Heart left ventricle (tissue), 16 donors: ENCODE measurements around the gene CPNE5. TPM values are rescaled to one million over a fixed set of nuclear protein-coding genes. Genes with fewer than 3 reads are reported as not detected.

Experiments
- ATAC-seq, 4 donors: fragments of 200-7000 bp; cut with Tn5 transposase; one replicate each; pipeline ENCODE4 v1.9.1; 2020 to 2022; ENCODE audit warnings: moderate library complexity in 4 of 4, mild to moderate bottlenecking in 3 of 4, moderate number of reproducible peaks in 1 of 4
- DNase-seq, 5 donors: peaks; one replicate each; pipeline ENCODE4 v3.0.0-alpha.2; 2020
- H3K27ac ChIP-seq, 12 donors: fragments of 200-600 bp; sonication (generic) in 4 of 12; one replicate each; pipeline versions ENCODE4 v1.5.0 to v1.8.0; 2016 to 2022; ENCODE audit warnings: mild to moderate bottlenecking in 2 of 12
- H3K27me3 ChIP-seq, 9 donors: fragments of 200-600 bp; sonication (generic) in 2 of 9; one replicate each; pipeline versions ENCODE4 v1.5.1 to v1.8.0; 2016 to 2022; ENCODE audit warnings: mild to moderate bottlenecking in 3 of 9
- H3K36me3 ChIP-seq, 9 donors: fragments of 200-600 bp; sonication (generic) in 2 of 9; one replicate each; pipeline versions ENCODE4 v1.5.0 to v1.8.0; 2018 to 2022; ENCODE audit warnings: mild to moderate bottlenecking in 2 of 9
- H3K4me1 ChIP-seq, 12 donors: fragments of 200-600 bp; sonication (generic) in 4 of 12; one replicate each; pipeline versions ENCODE4 v1.5.0 to v1.8.0; 2016 to 2022; ENCODE audit warnings: mild to moderate bottlenecking in 3 of 12
- H3K4me3 ChIP-seq, 12 donors: fragments of 200-600 bp; sonication (generic) in 4 of 12; one replicate each; pipeline versions ENCODE4 v1.5.0 to v1.8.0; 2017 to 2022; ENCODE audit warnings: mild to moderate bottlenecking in 9 of 12, moderate library complexity in 4 of 12
- H3K9me3 ChIP-seq, 12 donors: fragments of 200-600 bp; sonication (generic) in 4 of 12; one replicate each; pipeline versions ENCODE4 v1.5.0 to v1.8.0; 2016 to 2022; ENCODE audit warnings: mild to moderate bottlenecking in 1 of 12
- CTCF ChIP-seq, 12 donors: fragments of 200-600 bp; sonication (generic) in 4 of 12; IDR thresholded peaks; one replicate each; pipeline versions ENCODE4 v1.5.0 to v1.8.0; 2018 to 2022; ENCODE audit warnings: antibody characterized with exemption in 12 of 12, mild to moderate bottlenecking in 5 of 12
- POLR2A ChIP-seq, 2 donors: fragments of 450-650 bp; IDR thresholded peaks; one replicate each; pipeline ENCODE4 v1.6.1; 2017; ENCODE audit warnings: antibody characterized with exemption in 2 of 2, mild to moderate bottlenecking in 2 of 2, moderate library complexity in 2 of 2
- WGBS, 4 donors: extraction: QIAGEN DNeasy Blood & Tissue Kit in 2 of 4; methylation state at CpG; one replicate each; pipeline versions ENCODE4 v1.1.5 to v1.1.7; 2013 to 2018; 5-methylcytosine and 5-hydroxymethylcytosine counted together
- intact Hi-C, 10 donors: fragments of 100-400 bp; cut with DNase I; formaldehyde crosslinking; loops; one replicate each; pipeline versions ENCODE4 v1.11.1 to v1.14.2; 2022
- polyA plus RNA-seq, 2 donors: library from polyadenylated mRNA; stranded (reverse); fragments of 200-250 nt; gene quantifications; one replicate each; pipeline ENCODE4 v1.2.3, GENCODE V29; 2013
- total RNA-seq, 9 donors: library from RNA; depleted of rRNA in 2 of 9; stranded (reverse); fragments of >200 nt in 2 of 9; fragmentation: NEBNext Ultra II Directional in 3 of 9; extraction: Animal tissue kit (Norgen Biotek cat#: 25700) in 3 of 9; gene quantifications; one replicate each; pipeline versions ENCODE4 v1.1.0 to v1.2.4, GENCODE V29; 2016 to 2023
- donor health status: ischemic (EF 13 %, LVEDD 7.1; RV severe dilation, severe dysfunction).
- donor health status: healthy with polysubstance abuse.
- donor health status: DM: no; HTN: yes; CAD: no.
- donor health status: DM: no; HTN: no; CAD: no.
- donor health status: ischemic (EF 25% LVEDD 6.9; RV normal size, moderate dysfunction).
- donor health status: ischemic (EF 25% LVEDD 5.7; RV mildly dilated, moderate dysfunction).
- donor health status: healthy.
- donor health status: DM: yes; HTN: yes; CAD: no.
- donor health status: ischemic (EF 35%, LVEDD 5.7; RV mildly dilated, moderate dysfunction).
- donor health status: nonischemic (EF 11% LVEDD 7.7; RV severe dilation, severe dysfunction).
- donor health status: DM: yes; HTN: yes; CAD: no.
- donor health status: PGD.
- donor health status: ischemic (EF 29% LVEDD 5.4; RV normal size, mild dysfunction).
- donor health status: nonischemic (EF 23%, LVEDD 6.1; RV moderate dilation, normal function).

Gene CPNE5
- total and polyA plus RNA-seq, 11 donors: 4.0 to 111 (median 13.4) TPM

GRCh38 chr6:36824253-36824652 is 15.0 kb downstream of the CPNE5 start:
- Histone ChIP-seq H3K27ac (peak overlapping the region in 10 of 12 donors; percentile 34 to 94 (median 74)), H3K4me1 (peaks cover 0 to 89% (median 54%) of the 10 kb centered on the region in 12 donors), H3K9me3 (no peaks in the 10 kb centered on the region), H3K4me3 (no peak overlapping the region), H3K36me3 (no peaks in the 10 kb centered on the region), H3K27me3 (no peaks in the 10 kb centered on the region)
- intact Hi-C loops: loop anchor here in 1 of 10 donors (10.0 kb wide), 1 partner anchor 199 kb away; no protein-coding TSS in a partner anchor
- no peak for TF ChIP-seq POLR2A (IDR thresholded peaks at IDR 0.05)
- TF ChIP-seq CTCF (IDR thresholded peaks at IDR 0.05): no peak
- ATAC-seq: peak in 2 of 4 donors; percentile 3 to 14
- WGBS, 4 donors: 54 to 68% (median 60%) methylated on average over 7 of the region's 7 CpGs
- peak in 3 of 5 donors; percentile 26 to 39 (median 26) for DNase-seq

GRCh38 chr6:36823421-36824096 is 15.7 kb downstream of the CPNE5 start:
- intact Hi-C loops: loop anchor here in 1 of 10 donors (10.0 kb wide), 1 partner anchor 199 kb away; no protein-coding TSS in a partner anchor
- no peaks in the 10 kb centered on the region for H3K36me3 ChIP-seq
- TF ChIP-seq POLR2A (IDR thresholded peaks at IDR 0.05) (no peak), CTCF (IDR thresholded peaks at IDR 0.05) (no peak)
- ATAC-seq (no peak), DNase-seq (peak in 2 of 5 donors; percentile 30 to 31)
- H3K27me3 ChIP-seq: no peaks in the 10 kb centered on the region
- H3K9me3 ChIP-seq: no peaks in the 10 kb centered on the region
- peaks cover 0 to 82% (median 52%) of the 10 kb centered on the region in 12 donors for H3K4me1 ChIP-seq
- no peak overlapping the region for H3K4me3 ChIP-seq
- H3K27ac ChIP-seq: peak overlapping the region in 11 of 12 donors; percentile 36 to 94 (median 74)
- WGBS, 4 donors: 78 to 83% (median 80%) methylated on average over 12 of the region's 12 CpGs

- peaks cover 0 to 73% (median 50%) of the 10 kb centered on the region in 12 donors for H3K4me1 ChIP-seq
- no peaks in the 10 kb centered on the region for H3K27me3 ChIP-seq
- 65 to 76% (median 70%) methylated on average over 18 to 19 of the region's 19 CpGs for WGBS, 4 donors
- H3K36me3 ChIP-seq: no peaks in the 10 kb centered on the region
- peak overlapping the region in 11 of 12 donors; percentile 59 to 94 (median 74) for H3K27ac ChIP-seq
- H3K4me3 ChIP-seq: no peak overlapping the region
- peak; percentile 5 to 70 (median 18) for ATAC-seq
- no peak for TF ChIP-seq POLR2A (IDR thresholded peaks at IDR 0.05)
- TF ChIP-seq CTCF (IDR thresholded peaks at IDR 0.05): no peak
- H3K9me3 ChIP-seq: no peaks in the 10 kb centered on the region
- peak in 4 of 5 donors; percentile 31 to 71 (median 59) for DNase-seq
- intact Hi-C loops: loop anchor here in 1 of 10 donors (10.0 kb wide), 1 partner anchor 198 kb away; no protein-coding TSS in a partner anchor
These were observed 16.6 kb downstream of the CPNE5 start for GRCh38 chr6:36822506-36823269.
